Left forelimb (tissue), 1 donor: Measurements from ENCODE around the gene AOPEP.

Experiments used
- DNase-seq: peaks from one replicate; pipeline ENCODE4 v3.0.0-alpha.2; 2018; ENCODE audit warnings: low spot score

AOPEP gene

DNA sequence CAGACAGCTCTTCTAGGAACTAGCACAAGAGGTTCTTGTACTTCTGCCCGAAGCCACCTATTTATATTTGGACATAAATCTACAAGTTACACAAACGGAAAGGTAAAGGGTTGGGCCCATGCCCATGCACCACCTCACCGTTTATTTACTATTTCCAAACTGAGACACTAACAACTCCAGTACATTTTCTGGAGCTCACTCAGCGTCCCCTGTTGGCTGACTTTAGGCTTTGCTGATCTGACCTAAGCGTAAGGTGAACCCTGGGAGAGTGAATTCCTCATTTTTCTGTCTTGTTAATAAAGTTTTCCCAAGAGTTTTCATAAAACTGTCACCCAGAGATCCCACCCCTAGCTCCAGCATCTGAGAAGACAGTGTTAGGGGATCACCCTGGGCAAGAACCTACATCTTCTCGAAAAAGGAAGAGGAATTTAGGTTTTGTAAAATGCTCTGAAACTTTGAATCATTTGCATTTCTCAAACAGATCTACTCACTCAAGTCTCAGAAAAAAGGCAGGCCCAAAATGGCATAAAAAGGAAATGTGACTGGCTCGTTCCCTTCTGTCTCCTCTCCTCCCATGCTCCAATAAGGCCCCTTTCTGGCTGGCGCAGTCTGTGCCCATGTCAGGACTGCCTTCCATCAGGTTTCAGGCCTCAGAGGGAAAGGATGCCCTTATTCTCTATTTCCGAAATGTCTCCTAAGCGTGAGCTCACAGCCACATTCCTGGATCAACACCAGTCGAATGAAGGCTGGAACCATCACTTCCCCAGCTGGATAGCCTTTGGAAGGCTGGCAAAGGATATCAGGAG is 389.7 kb downstream of the AOPEP start:
- no peak for DNase-seq

- no peak for DNase-seq
Measured at GRCh38 chr9:95116808-95117204, 390.3 kb downstream of the AOPEP start.

DNA sequence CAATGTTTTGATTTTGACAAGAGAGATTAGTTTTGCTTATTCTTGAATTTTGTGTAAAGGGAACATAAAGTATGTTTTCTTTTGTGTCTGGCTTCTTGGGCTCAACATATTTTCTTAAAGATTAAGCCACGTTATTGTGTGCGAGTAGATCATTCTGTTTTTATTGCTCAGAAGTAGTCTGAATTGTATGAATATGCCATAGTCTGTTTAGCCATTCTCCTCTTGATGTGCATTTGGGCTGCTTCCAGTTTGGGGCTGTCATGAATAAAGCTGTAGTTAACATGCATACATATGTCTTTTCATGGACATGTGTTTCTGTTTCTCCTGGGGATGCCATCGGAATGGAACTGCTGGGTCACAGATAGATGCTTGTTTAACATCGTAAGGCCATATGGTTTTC is 392.1 kb downstream of the AOPEP start:
- DNase-seq, result no peak

DNA sequence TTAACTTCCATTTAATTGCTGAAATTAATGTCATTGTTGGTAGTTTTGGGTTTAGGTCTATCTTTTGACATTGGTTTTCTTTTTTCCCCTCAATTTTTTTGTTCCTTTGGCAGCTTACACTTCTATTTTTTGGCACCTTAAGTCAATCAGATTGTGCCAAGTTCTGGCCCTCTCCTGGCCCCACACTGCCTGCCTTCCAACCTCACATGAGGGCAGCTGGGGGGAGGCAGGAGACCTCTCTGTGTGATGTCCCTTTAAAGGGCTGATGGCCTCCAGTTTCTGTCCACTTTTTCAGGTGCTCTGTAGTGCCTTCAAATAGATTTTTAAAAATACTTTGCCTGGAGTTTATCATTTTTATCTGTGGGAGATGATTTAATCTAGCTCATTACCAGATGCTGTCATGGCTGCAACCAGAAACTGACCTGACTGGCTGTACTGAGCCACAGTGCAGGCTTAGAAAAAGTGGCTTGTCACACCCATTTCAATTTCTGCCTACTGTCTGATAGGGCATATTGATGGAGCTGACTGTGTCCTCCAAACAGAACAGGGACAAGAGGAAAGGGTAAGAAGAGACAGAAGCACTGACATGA is 394.4 kb downstream of the AOPEP start:
- peak; percentile 14 for DNase-seq

- DNase-seq, result no peak
Measured at GRCh38 chr9:95124582-95125367, 398.3 kb downstream of the AOPEP start.

GRCh38 chr9:95125652-95126051 is 399.2 kb downstream of the AOPEP start:
- DNase-seq, result no peak

- no peak for DNase-seq
Measured at GRCh38 chr9:95126739-95127138, 400.2 kb downstream of the AOPEP start.

DNA sequence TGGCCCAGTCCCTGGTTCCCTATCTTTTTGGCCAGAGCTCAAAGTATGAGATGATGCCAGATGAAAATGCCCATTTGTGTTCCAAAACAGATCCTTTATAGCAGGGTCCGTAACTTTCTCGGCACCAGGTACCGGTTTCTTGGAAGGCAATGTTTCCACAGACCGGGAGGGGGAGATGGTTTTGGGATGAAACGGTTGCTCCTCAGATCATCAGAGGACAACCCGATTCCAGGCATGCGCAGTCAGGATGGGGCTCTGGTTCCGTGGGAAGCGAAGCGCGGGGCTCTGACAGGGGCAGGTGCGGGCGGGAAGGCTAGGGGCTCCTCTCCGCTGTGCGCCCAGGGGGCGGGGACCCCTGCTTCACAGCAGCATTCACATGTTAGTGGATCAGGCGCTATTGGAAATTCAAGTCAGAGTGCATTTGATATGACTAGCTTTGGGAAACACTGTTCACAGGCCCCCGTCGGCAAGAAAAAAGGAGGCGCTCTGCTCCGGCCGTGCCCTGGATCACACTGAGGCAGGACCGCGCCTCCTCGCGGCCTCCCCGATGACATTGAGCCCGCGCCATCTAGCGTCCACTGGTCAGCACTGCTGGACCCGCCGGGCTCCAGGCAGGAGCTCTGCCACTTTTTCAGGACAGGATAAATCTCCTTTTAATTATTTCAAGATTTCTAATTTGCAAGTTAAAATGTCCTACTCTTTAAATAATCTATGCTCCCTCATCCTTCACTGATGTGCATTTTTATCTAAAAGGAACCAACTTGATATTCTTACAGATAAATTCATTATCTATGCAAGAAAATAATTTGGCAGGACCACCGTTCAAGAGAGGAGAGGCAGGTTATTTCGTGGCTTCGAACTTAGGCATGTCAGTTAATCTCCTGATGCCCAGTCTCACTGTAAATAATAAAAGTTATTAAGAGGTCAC is 401.0 kb downstream of the AOPEP start:
- peak; percentile 85 for DNase-seq

- no peak for DNase-seq
Measured at GRCh38 chr9:95128177-95128524, 401.7 kb downstream of the AOPEP start.

DNA sequence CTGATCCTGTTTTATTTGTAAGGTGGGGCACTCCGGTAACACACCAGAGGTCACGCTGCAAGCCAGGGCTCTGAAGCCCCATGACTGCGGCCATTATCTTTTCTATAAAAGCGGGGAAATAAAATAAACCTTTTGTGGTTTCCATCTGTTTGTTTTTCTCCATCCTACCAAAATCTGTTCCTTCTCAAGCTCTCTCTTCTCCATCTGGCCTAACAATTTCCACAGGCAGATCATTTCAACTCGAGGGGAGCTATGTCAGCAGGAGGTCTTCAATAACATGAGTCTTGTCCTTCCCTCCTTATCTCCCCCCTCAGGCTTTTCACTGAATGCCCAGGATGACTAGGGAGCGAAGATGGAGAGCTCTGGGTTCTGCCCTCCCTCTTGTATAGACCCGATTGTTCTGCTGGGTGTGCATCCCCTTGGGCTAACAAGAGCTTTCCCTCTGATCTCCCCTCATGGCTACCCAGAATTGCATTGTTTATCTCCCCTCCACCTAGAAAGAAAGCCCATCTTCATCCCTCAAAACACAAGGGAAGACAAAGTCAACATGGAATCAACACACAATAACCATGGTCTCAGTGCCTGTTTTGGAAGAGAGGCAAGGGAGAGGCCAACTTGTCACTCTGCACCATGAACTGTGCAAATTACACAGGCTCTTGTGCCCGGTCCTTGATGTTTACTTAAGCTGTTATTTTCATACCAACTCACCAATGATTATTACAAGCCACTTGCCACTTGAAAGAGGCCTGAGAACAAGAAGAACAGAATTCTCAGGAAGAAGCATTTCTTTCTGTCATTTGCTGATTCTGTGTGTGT is 403.2 kb downstream of the AOPEP start:
- DNase-seq, result no peak

DNA sequence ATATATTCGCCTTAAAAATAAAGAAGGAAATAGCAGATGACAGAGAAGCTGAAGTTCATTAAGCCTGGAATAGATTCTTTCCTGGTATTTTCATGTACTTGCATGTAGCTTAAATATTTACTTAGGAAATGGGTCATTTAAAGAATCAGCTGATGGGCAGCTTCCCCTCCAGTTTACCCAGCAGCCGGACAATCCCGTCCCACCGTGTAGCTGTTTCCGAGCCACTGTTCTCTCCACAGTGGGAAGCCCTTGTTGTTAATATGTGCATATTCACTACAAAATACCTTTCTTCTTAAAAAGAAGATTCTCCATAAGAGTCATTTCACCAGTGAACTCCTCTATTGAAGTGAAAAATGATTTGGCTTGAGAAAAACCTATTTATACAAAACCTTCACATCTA is 404.0 kb downstream of the AOPEP start:
- no peak for DNase-seq

- DNase-seq, result peak; percentile 76
Measured at GRCh38 chr9:95131023-95131943, 404.8 kb downstream of the AOPEP start.

DNA sequence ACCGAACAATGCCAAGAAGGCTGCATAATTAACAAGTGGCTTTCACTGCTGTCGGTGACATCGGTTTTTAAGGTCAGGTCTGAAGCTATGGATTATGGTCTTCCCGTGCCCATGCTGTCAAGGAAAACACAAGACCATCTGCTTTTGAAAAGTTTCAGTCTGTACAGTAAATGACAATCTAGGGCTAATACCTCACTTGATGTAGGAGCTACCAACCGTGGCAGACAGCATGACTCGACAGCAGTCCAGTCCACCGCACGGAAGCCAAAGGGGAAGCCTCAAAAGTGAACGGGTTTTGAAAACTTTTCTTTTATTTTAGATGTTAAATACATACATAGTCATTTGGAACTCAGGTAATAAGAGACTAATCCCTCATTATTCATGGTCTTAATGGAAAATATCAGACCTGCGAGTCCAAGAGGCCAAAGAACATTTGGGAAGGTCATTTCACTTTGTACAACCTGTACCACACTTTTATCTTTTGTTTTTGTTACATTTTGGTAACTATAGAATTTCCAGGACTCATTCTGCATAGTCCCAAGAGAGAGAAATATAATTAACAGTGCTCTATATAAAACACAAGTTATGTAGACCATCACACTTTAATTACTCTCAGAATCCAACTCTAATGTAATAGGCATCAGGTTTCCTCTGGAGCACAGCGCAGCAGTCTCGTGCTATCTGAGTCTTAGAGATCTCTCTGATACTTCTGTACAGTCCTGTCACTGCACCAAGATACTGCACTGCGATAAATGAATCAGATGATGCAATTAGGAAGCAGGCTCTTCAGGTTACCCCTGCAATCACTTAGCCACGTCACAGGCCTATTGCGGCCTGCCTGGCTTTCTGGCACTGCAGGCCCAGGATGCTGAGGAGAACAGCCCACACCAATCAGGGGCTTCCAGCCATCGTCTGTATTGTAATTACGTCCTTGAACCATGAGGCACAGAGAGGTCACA is 406.1 kb downstream of the AOPEP start:
- no peak for DNase-seq

DNA sequence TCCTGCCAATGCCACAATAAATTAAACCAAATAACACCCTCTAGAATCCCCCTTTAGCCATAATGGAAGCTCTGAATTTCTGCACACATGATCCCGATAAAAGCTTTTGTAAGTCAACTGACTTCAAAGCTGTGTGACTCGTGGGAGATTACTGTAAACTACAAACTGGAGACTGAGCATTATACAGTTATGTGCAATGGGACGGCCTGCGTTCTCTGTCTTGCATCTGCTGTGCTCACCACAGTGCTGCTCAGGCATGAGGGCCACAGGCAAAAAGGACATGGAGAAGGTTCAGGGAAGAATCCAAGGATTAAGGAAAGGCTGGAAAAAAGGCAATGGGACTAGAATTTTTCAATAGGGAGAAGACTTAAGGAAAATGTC is 406.8 kb downstream of the AOPEP start:
- no peak for DNase-seq

DNA sequence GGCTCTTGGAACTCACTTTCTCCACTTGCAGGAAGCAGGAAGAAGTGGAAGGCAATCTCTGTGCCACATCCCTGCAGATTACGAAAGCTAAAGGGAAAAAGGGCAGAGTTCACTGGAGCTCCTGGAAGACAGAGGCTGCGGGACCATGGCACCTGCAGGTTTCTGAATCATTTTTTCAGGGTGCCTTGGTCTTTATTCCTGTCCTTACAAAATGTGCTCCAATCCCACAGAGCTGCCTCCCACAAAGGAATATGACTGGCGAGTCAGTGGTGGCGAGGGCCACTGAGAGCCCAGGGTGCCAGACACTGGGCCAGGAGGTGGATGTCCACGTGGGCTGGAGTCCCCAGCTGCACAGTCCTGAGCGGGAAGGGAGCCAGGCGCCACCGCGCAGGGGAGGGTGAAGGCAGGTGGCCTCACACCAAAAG is 408.0 kb downstream of the AOPEP start:
- DNase-seq, result no peak

GRCh38 chr9:95135756-95136155 is 409.3 kb downstream of the AOPEP start:
- DNase-seq, result no peak
